ENCODE data around the gene TMEM187.

The TMEM187 gene

DNA sequence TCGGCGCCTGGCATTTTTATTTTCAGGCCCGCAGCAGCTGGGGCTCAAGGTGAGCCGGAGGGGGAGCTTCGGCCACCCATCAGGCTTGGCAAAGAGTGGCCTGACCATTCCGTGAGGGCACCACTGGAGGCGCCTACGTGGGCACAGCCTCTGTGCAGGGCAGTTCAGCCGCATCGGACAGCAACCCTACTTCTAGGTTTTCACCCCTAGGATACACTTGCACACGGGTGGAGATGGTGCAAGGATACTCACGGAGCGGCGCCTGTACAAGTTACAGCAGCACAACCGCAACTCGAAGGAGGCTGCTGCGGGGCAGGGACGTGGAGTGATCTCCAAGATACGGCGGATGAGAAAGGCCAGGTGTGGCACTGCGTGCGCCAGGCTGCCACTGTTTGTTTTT is 11.8 kb upstream of the TMEM187 start:
- Histone ChIP-seq H3K27me3 (ENCODE audit: insufficient read depth, poor library complexity, severe bottlenecking) (no peaks in the 10 kb centered on the region), H3K4me3 (replicated peaks; ENCODE audit: insufficient read depth, low read length) (no peak overlapping the region), H3K27ac (replicated peaks) (no peak overlapping the region)
- DNase-seq (ENCODE audit: low read depth in 1 of 2, low spot score in 1 of 2), result no peak
- TF ChIP-seq GABPA (IDR thresholded peaks at IDR 0.05; ENCODE audit: low read depth) (no peak), SPI1 (IDR thresholded peaks at IDR 0.05; ENCODE audit: borderline replicate concordance, low read depth) (no peak), POLR2AphosphoS5 (IDR thresholded peaks at IDR 0.05; ENCODE audit: low read depth) (no peak)
- TF ChIP-seq, protein P1, sequence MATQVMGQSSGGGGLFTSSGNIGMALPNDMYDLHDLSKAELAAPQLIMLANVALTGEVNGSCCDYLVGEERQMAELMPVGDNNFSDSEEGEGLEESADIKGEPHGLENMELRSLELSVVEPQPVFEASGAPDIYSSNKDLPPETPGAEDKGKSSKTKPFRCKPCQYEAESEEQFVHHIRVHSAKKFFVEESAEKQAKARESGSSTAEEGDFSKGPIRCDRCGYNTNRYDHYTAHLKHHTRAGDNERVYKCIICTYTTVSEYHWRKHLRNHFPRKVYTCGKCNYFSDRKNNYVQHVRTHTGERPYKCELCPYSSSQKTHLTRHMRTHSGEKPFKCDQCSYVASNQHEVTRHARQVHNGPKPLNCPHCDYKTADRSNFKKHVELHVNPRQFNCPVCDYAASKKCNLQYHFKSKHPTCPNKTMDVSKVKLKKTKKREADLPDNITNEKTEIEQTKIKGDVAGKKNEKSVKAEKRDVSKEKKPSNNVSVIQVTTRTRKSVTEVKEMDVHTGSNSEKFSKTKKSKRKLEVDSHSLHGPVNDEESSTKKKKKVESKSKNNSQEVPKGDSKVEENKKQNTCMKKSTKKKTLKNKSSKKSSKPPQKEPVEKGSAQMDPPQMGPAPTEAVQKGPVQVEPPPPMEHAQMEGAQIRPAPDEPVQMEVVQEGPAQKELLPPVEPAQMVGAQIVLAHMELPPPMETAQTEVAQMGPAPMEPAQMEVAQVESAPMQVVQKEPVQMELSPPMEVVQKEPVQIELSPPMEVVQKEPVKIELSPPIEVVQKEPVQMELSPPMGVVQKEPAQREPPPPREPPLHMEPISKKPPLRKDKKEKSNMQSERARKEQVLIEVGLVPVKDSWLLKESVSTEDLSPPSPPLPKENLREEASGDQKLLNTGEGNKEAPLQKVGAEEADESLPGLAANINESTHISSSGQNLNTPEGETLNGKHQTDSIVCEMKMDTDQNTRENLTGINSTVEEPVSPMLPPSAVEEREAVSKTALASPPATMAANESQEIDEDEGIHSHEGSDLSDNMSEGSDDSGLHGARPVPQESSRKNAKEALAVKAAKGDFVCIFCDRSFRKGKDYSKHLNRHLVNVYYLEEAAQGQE (IDR thresholded peaks at IDR 0.05; ENCODE audit: insufficient replicate concordance, low read depth), result no peak
- TF ChIP-seq, protein P2, sequence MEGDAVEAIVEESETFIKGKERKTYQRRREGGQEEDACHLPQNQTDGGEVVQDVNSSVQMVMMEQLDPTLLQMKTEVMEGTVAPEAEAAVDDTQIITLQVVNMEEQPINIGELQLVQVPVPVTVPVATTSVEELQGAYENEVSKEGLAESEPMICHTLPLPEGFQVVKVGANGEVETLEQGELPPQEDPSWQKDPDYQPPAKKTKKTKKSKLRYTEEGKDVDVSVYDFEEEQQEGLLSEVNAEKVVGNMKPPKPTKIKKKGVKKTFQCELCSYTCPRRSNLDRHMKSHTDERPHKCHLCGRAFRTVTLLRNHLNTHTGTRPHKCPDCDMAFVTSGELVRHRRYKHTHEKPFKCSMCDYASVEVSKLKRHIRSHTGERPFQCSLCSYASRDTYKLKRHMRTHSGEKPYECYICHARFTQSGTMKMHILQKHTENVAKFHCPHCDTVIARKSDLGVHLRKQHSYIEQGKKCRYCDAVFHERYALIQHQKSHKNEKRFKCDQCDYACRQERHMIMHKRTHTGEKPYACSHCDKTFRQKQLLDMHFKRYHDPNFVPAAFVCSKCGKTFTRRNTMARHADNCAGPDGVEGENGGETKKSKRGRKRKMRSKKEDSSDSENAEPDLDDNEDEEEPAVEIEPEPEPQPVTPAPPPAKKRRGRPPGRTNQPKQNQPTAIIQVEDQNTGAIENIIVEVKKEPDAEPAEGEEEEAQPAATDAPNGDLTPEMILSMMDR (IDR thresholded peaks at IDR 0.05; ENCODE audit: insufficient read depth, low read length), result no peak

DNA sequence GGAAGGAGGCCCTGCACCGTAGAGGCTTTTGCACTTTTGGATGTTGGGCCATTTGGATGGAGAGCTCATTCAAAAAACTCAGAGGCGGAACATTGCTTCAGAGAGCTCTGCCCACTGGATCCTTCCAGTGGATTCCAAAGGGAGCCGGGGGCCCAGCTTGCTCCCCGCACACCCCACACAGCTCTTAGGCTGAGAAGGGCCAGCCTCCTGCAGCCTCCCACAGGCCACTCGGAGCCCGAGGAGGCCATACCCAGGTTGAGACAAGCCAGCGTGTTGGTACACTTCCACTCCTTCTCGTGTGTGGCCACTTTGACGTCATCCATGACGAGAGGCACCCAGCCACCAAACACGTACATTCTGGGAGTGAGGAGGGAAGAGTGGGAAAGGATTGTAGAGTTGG is 11.3 kb upstream of the TMEM187 start:
- no peak for TF ChIP-seq GABPA (IDR thresholded peaks at IDR 0.05; ENCODE audit: low read depth)
- no peak for TF ChIP-seq POLR2AphosphoS5 (IDR thresholded peaks at IDR 0.05; ENCODE audit: low read depth)
- TF ChIP-seq, protein P1 (IDR thresholded peaks at IDR 0.05; ENCODE audit: insufficient replicate concordance, low read depth), result no peak
- TF ChIP-seq, protein P2 (IDR thresholded peaks at IDR 0.05; ENCODE audit: insufficient read depth, low read length), result no peak
- TF ChIP-seq SPI1 (IDR thresholded peaks at IDR 0.05; ENCODE audit: borderline replicate concordance, low read depth), result no peak
- Histone ChIP-seq H3K4me3 (replicated peaks; ENCODE audit: insufficient read depth, low read length) (no peak overlapping the region), H3K27me3 (ENCODE audit: insufficient read depth, poor library complexity, severe bottlenecking) (no peaks in the 10 kb centered on the region), H3K27ac (replicated peaks) (no peak overlapping the region)
- DNase-seq (ENCODE audit: low read depth in 1 of 2, low spot score in 1 of 2), result no peak

DNA sequence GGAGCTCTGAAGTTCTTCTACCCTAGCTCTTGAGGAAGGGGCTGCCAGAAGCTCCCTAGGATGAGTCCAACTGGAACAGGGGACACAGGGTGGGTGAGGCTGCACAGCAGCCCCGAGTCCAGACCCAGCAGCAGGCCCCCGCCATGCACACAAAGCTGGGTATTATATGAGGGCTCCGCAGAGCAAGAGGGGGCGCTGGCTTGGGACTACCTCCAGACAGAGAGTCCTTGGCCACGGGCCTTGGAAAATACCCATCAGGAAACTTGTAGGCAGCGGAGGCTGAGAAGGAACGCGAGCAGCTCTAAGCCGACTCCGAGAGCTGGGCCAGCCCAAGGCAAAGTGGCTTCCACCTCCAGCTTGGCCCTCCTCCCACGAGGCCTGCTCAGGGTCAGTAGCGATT is 9.0 kb upstream of the TMEM187 start:
- DNase-seq (ENCODE audit: low read depth in 1 of 2, low spot score in 1 of 2), result no peak
- no peaks in the 10 kb centered on the region for H3K27me3 ChIP-seq (ENCODE audit: insufficient read depth, poor library complexity, severe bottlenecking)
- no peak overlapping the region for H3K4me3 ChIP-seq (replicated peaks; ENCODE audit: insufficient read depth, low read length)
- no peak overlapping the region for H3K27ac ChIP-seq (replicated peaks)
- TF ChIP-seq GABPA (IDR thresholded peaks at IDR 0.05; ENCODE audit: low read depth), result no peak
- TF ChIP-seq POLR2AphosphoS5 (IDR thresholded peaks at IDR 0.05; ENCODE audit: low read depth), result no peak
- no peak for TF ChIP-seq SPI1 (IDR thresholded peaks at IDR 0.05; ENCODE audit: borderline replicate concordance, low read depth)
- TF ChIP-seq, protein P1 (IDR thresholded peaks at IDR 0.05; ENCODE audit: insufficient replicate concordance, low read depth), result no peak
- TF ChIP-seq, protein P2 (IDR thresholded peaks at IDR 0.05; ENCODE audit: insufficient read depth, low read length), result no peak

Data from HL-60 (cell line).